Astrocyte (in vitro differentiated cells and primary cell): ENCODE measurements around the gene CTU1.

ENCODE experiments used
- CTCF ChIP-seq: IDR thresholded peaks from 2 replicates; pipeline ENCODE4 v1.5.1; 2011; ENCODE audit warnings: low read depth, mild to moderate bottlenecking, inconsistent platforms, low read length, moderate library complexity; ENCODE audit not compliant: insufficient read depth
- EZH2 ChIP-seq: IDR thresholded peaks from 2 replicates; pipeline ENCODE4 v1.6.1; 2012; ENCODE audit warnings: mild to moderate bottlenecking, low read length, inconsistent platforms; ENCODE audit not compliant: insufficient read depth

- TF ChIP-seq CTCF (no peak), EZH2 (no peak)
These were observed 47.2 kb downstream of the CTU1 start for GRCh38 chr19:51060973-51061372.
